ENCODE data around the gene GRID2.

GRID2 gene

DNA sequence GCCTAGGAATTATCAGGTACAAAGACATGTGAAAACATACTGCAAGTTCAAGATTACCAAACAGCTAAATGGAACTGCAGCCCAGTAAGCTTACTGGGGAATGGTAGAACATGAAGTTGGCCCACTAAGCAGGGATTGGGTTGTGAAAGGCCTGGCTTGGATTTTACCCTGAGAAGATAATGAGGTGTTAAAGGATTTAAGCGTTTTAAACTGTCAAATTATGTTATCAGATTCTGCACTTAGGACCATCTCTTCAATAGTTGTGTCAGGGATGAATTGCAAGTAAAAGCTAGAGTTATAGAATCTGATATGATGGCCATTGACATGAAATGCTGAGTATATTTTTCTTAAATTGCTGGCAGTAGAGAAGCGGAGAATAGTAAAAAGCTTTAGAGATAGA lies 225.7 kb downstream of the GRID2 start:
- no peak for DNase-seq

DNA sequence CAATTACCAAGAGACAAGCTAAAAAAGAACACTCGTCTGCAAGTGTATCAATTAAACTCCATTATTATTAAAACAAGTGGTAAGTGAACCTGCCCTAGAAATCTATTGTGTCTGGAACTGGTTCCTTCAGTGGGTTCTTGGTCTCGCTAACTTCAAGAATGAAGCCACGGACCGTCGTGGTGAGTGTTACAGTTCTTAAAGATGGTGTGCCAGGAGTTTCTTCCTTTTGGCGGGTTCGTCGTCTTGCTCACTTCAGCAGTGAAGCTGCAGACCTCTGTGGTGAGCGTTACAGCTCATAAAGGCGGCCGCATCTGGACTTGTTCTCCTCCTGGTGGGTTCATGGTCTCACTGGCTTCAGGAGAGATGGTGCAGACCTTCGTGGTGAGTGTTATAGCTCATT lies 231.8 kb downstream of the GRID2 start:
- DNase-seq = no peak

DNA sequence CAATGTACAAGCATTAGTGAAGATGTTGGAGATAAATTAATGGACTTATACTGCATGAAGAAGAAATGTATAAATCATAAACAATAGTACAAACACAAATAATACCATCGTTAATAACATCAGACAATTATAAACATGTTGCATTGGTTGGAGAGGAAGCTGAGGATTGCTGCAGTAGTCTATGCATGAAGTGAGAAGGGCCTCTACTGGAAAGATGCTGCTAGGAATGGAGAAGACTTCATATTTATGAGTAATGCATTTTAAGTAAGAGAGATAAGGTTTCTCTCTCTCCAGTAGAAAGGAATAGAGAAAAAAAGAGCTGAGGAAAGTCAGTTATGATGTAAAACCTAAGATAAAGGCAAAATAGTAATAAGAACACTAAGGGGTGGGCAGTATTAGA lies 247.8 kb downstream of the GRID2 start:
- no peak for DNase-seq

DNA sequence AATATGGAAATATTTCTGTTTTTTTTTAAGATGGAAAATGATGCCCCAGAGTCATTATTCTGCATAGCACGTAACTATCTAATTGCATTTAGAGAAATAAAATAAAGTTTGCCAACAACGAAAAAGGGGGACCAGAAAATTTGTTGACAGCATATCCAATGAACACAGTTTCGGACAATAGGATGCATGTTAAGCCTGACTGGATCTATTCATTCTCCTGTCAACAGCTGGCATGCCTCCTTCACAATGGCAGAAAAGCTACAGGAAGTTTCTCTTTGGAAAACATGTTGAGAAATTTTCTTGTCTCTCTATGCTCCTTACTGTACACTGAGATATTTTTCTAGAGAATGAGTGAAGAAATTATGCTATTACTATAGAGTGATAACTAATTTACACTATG lies 262.5 kb downstream of the GRID2 start:
- DNase-seq = no peak

DNA sequence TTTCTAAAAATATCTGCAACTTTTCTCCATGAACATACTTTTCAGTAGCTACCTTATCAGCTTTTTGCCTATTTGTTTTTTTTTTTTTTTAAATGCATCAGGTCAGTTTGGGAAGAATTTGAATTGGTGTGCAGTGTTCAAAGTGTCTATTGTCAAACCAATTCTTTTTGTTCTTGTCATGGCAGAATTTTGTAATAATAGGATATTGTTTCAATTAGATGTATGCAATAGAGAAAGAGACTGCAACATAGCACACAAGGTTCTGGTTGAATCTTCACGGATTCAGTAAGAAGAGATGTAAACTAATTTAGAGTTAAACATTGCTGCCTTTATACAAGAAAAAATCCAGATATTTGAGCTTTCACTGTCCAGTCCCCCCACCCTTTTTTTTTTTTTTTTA lies 277.1 kb downstream of the GRID2 start:
- no peak for DNase-seq

DNA sequence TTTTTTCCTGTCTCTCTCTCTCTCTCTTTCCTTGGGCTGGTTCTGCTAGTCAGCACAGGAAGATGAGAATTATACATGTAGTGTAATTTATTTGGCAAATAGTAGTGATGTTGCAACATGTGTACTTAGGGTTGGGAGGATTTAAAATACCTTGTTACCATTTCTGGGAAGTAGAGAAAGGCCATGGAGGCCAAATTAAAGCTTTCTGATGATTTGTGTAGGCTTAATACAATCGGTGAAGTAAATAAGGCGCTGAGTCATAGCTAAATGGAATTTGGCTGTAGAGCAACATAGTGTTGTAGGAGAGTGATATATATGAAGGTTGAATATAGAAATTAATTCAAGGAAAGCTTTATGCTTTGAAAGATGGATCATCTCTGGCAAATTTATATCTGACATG lies 295.3 kb downstream of the GRID2 start:
- no peak for DNase-seq

DNA sequence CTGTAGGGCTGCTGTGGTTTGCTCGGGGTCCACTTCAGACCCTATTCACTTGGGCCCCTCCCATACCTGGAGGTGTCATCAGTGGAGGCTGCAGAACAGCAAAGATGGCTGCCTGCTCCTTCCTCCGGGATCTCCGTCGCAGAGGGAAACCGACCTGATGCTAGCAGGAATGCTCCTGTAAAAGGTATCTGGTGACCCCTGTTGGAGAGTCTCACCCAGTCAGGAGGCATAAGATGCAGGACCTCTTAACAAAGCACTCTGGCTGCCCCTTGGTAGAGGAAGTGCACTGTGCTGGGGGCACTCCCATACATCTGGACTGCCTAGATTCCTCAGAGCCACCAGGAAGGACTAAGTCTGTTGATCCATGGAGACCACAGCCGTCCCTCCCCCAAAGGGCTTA lies 296.9 kb downstream of the GRID2 start:
- no peak for DNase-seq

DNA sequence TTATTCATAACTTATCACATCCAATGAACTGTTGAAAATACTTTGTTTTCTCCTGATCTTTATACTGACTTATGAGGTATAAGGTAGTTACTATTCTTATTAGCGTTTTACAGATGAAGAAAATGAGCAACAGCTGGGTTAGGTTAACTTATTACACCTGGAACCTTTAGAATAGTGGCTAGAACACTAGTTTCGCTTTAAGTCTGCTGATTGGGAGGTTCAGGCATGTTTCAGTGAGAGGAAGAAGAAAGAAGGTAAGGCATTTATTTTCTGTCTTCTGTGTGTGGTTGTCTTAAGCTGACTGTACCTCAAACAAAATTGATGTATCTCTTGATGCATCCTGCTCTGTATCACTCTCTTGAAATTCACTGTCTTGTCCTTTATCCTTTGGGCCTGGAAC lies 302.5 kb downstream of the GRID2 start:
- DNase-seq = no peak

DNA sequence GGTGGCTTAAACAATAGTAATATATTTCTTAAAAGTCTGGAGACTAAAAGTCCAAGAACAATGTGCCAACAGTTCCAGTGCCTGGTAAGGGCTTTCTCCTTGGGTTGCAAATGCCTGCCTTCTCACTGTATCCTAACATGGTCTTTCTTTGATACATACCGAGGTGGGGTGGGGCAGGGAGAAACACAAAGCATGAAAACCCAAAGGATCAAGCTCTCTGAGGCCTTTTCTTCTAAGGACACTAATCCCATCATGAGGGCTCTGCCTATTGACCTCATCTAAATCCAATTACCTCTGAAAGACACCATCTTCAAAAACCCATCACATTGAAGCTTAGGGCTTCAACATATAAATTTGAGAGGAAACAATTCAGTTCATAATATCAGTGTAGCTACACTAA lies 311.3 kb downstream of the GRID2 start:
- no peak for DNase-seq

DNA sequence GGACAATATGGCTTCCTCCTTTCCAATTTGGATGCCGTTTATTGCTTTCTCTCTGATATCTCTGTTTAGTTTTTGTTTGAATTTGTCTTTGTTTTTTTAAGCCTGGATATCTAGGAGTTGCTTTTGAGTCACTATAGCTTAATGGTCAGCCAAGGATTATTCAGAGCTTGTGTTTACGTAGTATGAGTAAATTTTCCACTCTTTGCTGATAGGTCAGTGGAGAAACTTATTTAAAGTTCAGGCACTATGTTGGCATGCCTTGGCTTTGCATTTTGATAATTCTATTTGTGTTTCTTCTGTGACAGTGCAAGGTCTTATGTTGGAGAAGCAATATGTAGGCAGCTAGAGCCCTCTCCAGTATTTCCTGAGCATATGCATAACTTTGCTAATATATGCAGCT lies 315.2 kb downstream of the GRID2 start:
- DNase-seq = no peak

DNA sequence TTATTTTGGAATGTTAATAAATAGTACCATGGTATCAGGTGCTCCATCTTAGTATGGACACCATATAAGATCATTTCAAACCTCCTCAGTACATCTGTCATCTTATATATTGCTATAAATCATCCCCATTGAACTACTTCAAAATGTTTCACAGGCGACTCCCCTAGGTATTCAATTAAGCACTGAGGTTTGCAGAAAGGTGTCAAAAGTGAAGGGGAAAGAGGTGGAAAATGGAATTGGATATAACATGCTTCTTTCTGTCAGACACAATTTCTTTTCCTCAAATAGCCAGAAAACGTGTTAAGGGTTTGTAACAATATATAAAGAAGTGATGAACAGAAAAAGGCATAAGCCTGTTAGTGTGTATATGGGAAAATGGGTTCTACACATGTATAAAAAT lies 325.5 kb downstream of the GRID2 start:
- no peak for DNase-seq

DNA sequence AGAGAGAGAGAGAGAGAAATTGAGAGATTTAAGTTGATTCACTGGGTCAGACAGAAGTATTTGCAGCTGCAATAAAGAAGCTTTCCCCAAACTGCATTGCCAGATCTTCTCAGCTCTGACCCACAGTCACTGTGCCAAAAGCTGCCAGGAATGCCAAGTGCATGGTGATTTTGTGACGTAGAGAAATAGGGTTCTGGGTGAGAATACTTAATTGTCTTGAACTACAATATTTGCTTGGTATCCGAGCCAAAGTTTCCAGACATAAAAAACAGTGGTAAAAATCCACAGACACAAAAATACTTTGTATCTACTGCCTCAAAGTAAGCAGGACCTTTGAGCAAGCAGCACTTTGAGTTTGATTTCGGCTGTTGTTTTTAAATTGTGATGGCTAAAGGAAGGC lies 331.1 kb downstream of the GRID2 start:
- no peak for DNase-seq

DNA sequence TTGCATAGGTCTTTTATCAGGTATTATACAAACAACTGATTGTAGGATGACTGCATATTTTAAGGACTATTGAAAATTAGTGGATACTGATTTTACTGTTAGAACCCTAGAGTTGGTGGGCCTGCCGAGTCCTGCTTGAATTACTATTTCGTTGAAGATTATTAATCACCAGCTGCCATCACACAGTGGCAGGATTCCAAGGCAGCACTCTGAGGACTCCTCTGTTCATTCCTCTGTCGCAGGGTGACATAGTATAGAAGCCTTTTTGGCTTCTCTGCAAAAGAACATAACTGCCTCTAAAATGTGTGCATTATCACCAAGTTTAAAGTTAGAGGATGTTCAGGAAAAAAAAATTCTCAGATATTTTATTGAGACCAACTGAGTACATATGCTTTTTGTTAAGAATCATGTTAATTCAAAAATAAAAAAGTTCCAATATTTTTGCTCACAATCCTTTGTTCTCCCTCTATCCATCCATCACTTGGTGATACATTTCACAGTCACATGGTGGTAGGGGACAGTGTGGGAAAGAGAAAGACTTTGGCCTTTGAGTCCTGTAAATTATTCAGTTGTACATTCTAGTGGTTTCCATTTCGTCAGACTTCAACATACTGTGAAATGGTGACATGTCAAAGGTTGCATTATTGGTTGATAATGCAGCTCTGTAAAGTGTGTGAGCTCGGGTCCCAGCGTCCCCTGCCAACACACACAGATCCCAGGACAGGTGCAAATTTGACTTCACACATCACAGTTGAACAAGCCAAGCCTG lies 332.5 kb downstream of the GRID2 start:
- DNase-seq = no peak

DNA sequence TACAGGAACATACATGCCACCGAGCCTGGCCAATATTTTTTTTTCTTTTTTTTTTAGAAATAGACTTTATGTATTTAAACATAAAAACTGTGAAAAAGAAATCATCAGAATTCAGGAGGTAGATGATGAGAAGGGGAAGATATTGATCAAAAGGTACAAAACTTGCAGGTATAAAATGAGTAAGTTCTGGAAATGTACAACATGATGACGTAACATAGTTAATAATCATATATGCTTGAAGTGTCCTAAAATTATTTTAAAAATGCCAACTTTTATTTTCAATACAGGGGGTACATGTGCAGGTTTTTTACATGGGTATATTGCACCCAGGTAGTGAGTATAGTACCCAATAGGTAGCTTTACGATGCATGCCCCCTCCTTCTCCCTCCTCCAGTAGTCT lies 337.6 kb downstream of the GRID2 start:
- no peak for DNase-seq

DNA sequence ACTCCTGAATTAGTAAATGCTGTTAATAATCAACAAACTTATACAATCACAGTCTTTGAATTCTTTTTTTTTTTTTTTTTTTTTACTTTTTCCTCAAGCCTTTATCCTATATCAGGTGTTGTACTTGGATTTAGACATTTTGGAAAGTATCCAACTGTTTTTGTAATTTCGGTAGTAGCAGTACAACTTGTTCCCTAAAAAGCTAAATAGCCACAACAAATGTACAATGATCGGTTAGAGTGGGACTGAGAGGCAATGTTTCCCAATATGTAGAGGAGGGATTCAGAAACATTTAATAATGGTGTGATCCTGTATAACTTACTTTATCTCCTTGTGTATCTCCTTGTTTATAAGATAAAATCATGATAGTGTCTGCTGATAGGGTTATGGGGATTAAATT lies 343.1 kb downstream of the GRID2 start:
- DNase-seq = no peak

DNA sequence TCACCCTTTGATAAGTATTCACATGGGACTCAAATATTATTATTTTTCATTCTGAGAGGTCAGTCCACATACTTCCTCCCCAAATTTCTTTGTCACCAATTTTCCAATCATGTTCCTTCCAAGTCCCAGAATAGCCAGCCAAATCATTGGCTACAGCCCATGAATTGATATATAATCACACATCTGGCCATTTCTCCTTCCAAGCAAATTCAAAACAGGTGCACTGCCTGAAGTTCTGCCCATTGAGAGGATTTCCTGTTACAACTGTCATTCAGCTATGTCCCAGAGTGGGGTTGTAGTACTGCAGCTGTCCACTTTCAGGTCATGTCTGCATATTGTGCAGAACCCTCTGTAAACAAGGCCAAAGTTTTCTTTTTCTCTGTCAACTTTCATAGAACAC lies 347.8 kb downstream of the GRID2 start:
- DNase-seq = no peak

DNA sequence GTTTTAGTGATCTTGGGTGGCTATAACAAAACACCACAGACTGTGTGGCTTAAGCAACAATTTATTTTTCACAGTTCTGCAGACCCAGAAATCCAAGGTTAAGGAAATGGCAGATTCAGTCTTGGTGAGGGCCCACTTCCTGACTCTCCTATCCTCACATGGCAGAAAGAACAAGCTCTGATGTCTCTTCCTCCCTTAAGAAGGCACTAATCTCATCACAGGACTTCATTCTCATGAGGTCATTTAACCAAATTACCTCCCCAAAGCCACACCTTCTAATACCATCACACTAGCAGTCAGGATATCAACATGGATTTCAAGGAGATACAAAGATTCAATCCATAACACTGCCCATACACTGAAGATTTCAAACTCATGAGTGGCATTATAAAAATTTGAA lies 350.3 kb downstream of the GRID2 start:
- no peak for DNase-seq

DNA sequence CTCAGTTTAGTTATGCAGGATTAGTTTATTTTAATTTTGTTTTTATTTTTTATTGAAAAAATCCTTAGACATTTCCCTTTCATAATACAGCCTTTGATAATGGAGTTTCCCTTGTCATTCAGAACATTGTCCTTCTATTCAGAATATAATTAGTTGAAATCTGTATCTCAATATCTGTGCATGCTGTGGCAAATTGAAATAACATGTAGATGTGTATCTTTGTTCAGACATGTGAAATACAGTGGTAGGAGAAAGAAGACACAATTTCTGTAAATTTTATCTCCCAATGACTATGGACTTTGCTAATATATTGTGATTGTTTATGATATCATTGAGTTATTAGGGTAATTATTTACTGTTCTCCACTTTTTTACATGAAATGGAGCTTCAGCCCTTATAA lies 353.9 kb downstream of the GRID2 start:
- no peak for DNase-seq

DNA sequence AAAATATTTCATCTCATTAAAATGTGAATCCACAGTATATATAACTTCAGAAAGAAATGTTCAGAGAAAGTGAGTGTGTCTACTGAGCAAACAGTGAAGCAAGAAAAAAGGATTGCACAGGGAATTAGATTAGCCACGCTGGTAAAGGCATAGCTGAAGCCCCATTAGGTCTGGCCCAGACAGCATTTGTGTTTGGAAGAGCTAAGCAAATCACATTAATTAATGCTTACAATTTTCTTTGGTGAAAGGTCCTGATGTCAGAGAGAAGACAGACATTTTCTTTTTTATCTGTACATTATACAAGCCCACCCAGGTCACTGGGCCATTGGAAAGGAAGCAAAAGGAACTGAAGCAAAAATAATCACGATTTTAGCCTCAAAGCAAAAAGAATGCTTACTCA lies 354.6 kb downstream of the GRID2 start:
- no peak for DNase-seq

DNA sequence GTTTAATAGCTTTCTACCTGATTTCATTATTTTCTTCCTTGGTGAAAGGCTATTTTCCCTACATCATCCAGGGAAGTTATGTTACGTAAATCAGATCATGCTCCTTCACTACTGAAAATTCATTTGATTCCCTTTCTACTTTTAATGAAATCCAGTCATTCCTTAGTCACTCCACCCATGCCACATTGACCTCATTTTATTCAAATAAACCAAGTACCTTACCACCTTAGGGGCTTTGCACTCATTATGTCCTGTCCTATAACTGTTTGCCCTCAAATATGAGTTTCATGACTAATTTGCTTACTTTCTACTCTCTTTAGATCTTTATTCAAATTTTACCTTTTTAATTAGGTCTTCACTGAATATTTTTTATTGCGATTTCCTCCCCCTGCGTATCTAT lies 374.0 kb downstream of the GRID2 start:
- no peak for DNase-seq

DNA sequence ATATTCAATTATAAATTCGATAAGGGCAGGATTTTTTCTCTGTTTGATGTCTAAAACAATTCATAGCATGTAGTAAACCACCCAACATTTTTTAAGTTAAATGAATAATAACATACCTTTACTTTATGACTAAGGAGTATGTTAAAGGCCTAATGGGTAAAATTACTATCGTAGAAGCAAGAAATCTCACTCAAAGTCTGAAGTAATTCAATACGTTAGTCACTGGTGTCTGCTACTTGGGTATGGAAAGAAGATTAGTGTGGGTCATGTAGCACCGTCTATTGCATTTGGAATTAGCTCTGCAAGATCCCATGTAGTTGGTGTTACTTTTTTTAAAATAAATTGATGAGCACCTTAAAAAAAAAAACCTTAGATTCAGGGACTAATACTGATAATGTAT lies 374.5 kb downstream of the GRID2 start:
- no peak for DNase-seq

DNA sequence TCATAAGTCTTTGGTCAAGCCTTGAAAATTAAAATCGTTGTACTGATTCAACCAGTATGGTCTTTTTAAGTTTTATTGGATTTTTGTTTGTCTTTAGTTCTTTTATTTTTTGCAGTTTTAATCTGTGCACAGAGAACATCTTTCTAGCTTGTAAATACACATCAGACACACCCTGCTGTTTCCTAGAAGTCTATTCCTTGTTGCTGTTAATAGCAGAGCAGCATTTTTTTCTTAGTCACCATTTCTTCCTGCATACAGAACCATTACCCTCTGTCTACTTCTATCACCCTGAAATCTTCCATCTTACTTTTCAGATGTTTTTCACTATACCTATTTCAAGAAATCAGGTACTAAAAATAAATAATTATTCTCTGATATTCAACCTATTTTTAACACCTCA lies 375.4 kb downstream of the GRID2 start:
- no peak for DNase-seq

DNA sequence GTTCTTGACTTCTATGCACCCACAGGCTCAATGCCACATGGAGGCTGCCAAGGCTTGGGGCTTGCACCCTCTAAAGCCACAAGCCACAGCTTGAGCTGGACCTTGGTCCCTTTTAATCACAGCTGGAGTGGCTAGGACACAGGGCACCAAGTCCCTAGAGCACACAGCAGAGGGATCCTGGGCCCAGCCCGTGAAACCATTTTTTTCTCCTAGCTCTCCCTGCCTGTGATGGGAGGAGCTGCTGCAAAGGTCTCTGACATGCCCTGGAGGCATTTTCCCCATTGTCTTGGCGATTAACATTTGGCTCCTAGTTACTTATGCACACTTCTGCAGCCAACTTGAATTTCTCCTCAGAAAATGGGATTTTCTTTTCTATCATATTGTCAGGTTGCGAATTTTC lies 410.9 kb downstream of the GRID2 start:
- DNase-seq = no peak

DNA sequence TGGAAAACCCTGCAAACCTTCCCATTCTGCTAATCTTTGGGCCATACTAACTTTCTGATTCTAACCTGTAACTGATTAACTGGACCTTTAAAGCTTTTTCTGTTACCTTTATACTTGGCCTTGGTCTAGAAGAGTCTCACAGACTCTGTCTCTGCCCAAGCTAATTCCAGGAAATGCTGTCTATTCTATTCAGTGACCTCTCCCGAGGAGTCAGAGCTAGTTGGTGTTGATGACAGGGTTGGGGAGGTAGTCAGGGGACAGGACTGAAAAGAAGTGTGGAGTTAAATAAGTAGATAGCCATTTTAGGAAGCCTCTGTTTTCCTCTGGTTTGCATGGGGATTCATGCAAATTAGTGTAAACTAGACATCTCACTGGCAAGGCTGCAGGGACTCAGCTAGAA lies 429.5 kb downstream of the GRID2 start:
- DNase-seq = no peak

DNA sequence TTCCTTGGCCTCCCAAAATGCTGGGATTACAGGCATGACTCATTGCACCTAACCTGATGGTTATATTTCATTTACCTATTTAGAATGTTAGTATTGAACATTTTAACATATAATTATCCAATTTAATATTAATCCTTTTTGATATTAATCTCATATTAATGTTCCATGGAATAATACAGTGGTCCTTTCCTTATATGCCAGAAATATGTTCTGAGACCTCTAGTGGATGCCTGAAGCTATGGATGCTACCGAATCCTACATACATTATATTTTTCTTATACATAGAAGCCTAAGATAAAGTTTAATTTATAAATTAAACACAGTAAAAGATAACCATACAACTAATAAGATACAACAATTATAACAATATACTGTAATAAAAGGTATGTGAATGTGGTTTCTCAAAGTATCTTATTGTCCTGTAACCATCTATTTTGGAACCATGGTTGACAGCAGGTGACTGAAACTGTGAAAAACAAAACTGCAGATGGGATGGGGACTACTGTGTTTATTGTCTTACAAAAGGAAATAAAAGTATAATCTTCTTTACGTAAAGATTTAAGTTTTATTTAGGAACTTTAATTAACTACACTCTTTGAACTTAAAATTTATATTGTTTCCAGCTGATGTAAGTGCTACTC lies 431.4 kb downstream of the GRID2 start:
- no peak for DNase-seq
